Pancreas (tissue), 8 donors: ENCODE measurements around the gene EPHB2. TPM values are rescaled to one million over a fixed set of nuclear protein-coding genes. Genes with fewer than 3 reads are reported as not detected.

Source experiments
- microRNA-seq, 2 donors: library from miRNA; unstranded; fragments of <30 nt; microRNA quantifications; one replicate each; pipeline versions ENCODE4 to v1.1.0, GENCODE V29; 2019 to 2020
- polyA plus RNA-seq, 2 donors: library from polyadenylated mRNA; stranded (reverse); fragments of 200-250 nt; gene quantifications; one replicate each; pipeline ENCODE4 v1.2.3, GENCODE V29; 2013
- total RNA-seq, 6 donors: library from RNA; stranded (reverse); fragmentation: NEBNext Ultra II Directional in 4 of 6; extraction: Animal tissue kit (Norgen Biotek cat#: 25700) in 4 of 6; gene quantifications; one replicate each; pipeline versions ENCODE4 v1.2.1 to v1.2.4, GENCODE V29; 2021 to 2023
- donor health status: healthy with polysubstance abuse.
- donor health status: DM: no; HTN: no; CAD: no; lungs with moderate emphysema.
- donor health status: DM: no; HTN: no; CAD: no.
- donor health status: Bipolar disorder and iron deficiency.
- donor health status: DM: yes; HTN: yes; CAD: no.
- donor health status: DM: no; HTN: no; CAD: no.
- donor health status: DM: no; HTN: no; CAD: no.
- donor health status: DM: yes; HTN: yes; CAD: no.

EPHB2 gene
- total and polyA plus RNA-seq, 8 donors: 1.3 to 10.0 (median 4.4) TPM

Small RNA genes within 50 kb of the gene (microRNA-seq; reads per million reads assigned to microRNA genes)
- gene MIR4253 (0 reads per million in 2 donors), gene MIR4684 (0 reads per million in 2 donors)

Other genes starting within 250 kb of the EPHB2 start
- 1 to 10 TPM in 3 of 6 donors, under 1 TPM in 3; 0.57 to 2.4 (median 0.86) TPM for gene EPHA8, start 147.3 kb upstream of the EPHB2 start, total RNA-seq
- 1 to 10 TPM; 2.7 to 8.1 TPM for gene EPHA8, start 147.3 kb upstream of the EPHB2 start, polyA plus RNA-seq
- gene C1QA, start 74.2 kb upstream of the EPHB2 start, total RNA-seq: 100 to 1,000 TPM in 1 of 6 donors, 10 to 100 TPM in 3, 1 to 10 TPM in 2; 3.3 to 115 (median 26.8) TPM
- 10 to 100 TPM; 18.5 to 19.5 TPM for gene C1QA, start 74.2 kb upstream of the EPHB2 start, polyA plus RNA-seq
- gene C1QC, start 67.2 kb upstream of the EPHB2 start, total RNA-seq: 100 to 1,000 TPM in 1 of 6 donors, 10 to 100 TPM in 3, 1 to 10 TPM in 2; 5.5 to 138 (median 37.9) TPM
- 10 to 100 TPM in 1 of 2 donors, 1 to 10 TPM in 1; 8.5 to 13.6 TPM for gene C1QC, start 67.2 kb upstream of the EPHB2 start, polyA plus RNA-seq
- gene C1QB, start 57.6 kb upstream of the EPHB2 start, total RNA-seq: 100 to 1,000 TPM in 1 of 6 donors, 10 to 100 TPM in 3, 1 to 10 TPM in 2; 4.2 to 145 (median 36.6) TPM
- 10 to 100 TPM; 15.1 to 17.0 TPM for gene C1QB, start 57.6 kb upstream of the EPHB2 start, polyA plus RNA-seq